HG02588 (cell line): ENCODE data around the gene SHISA2.

Experiments
- ATAC-seq: cut with Tn5 transposase; IDR thresholded peaks from one replicate; pipeline ENCODE4 v1.9.1; 2021; ENCODE audit warnings: mild to moderate bottlenecking, moderate library complexity; ENCODE audit not compliant: unreplicated experiment

The SHISA2 gene

DNA sequence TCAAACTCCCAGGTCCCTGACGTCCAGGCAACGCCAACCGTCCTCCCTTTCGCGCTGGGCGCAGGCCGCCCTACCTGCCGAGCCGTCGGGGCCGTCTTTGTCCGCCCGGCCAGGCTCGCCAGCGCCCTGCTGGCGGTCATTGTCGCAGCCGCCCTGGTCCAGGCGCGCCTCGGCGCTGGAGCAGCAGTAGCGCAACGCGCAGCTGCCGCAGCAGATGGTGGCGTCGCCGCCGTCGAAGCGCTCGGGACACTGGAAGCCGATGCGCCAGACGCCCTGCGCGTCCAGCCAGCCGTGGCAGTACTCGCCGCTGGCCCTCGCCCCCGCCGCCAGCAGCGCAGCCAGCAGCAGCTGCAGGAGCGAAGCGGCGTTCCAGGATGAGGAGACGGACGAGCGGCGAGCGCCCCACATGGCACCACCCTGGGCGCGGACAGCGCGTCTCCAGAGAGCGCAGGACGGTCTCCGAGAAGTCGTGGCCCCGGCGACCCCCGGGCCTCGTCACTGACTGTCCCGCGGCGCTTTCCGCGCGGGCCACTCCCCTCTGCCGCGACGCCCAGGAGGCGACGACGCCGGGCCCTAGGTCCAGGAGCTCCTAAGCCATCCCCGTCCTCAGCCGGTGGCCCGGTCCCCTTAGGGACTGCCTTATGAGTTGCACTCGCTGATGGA is 1.1 kb downstream of the SHISA2 start:
- peak; percentile 11 for ATAC-seq

DNA sequence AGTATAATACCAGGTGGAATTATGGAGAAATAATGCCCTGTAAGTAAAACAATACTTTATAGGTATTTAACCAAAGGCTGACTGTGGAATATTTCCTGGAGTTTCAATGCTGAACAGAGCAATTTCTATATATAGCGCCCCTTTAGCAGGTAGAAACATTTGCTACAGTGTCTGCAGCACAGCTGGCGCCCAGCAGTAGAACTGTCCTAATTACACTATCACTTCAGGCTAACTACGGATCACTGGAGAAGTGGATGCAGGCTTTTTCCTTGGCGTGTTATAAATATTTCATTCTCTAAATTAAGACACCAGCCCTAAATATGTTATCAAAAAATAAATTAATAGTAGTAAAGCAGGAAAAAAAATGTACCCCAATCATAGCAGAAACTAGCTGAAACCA is 3.1 kb downstream of the SHISA2 start:
- ATAC-seq: no peak

DNA sequence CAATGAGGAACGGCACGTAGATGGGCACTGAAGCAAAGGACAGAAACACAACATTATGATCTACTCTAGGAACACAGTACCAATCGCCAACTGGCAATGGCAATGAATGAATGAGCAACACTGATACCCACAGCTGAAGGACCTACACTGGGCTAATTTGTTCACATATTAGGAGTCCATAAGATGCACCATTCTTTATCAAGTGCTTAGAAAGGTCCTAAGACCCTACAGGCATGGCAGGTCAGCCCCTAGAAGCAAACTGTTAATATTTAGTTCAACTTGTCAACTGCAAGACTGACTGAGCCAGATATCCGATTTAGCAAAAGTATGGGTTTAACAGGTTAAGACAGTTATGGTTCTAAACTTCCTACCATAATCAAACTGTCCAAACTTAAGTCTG is 4.8 kb downstream of the SHISA2 start:
- ATAC-seq: no peak

DNA sequence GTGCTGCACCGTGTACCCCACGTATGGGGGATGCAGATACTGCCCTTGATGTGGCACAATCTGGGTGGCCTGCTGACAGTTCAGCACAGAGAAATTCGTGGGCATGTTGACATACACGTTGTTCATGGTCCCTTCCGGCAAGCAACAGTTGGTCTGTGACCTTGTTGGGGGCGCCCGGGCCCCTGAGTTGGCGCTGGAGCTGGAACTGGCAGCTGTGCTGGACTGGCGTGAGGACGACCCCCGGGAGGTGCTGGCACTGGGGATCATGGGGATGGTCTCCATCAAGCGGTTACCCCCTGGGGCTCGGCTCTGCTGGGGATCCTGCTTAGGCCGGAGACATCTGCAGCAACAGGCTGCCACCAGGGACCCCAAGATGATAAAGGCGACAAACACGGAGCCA is 5.2 kb downstream of the SHISA2 start:
- ATAC-seq: no peak

DNA sequence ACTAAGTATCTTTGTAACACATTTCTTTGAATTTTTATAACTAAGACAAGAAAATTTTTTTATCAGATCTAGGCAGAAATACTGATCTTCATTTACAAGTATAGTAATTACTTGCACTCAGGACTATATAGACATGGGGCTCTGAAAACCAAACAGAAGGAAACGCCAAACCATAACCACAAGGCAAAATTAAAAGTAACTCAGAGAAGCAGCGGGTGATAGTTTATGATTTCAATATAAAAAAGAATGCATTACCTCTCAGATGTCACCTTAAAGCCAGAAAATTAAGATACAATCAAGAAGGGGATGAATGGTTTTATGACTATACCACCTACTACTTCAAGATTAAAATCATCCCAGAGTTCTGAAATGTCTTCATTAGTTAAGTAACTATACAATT is 6.7 kb downstream of the SHISA2 start:
- ATAC-seq: no peak

DNA sequence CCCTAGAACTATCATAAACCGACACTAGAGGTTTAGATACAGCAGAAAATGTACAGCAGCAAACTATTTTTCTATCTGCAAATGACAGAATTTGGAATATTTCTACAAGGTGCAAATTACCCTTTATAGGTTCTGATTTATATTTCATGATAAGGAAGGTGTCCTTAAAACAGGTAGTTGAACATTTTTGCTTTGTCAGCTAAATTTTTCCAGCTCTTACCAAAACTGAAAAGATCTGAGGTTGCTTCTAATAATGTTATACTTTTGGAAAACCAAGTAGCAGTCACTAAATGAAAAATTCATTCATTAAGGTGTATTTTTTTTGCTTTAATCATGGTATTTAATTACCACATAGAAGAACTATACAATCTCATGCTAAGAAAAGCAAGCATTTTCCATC is 9.0 kb downstream of the SHISA2 start:
- no peak for ATAC-seq

DNA sequence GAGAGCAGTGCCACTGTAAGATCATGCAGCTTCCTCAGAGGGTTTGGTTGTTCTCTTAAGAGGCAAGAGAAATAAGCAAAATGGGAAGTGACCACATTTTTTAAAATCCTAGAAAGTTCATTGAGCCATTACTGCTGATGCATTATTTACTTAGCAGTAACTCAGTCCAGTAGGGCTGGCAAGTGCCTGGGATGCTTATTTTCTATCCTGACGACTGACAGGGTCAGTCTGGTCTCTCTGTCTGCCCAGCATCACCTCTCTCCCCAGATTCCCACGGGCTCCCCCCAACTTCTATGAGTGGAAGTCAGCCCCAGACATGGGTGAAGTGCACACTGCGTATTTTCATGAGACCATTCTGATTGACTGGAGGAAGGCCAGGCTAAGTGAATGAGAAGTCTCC is 10.4 kb downstream of the SHISA2 start:
- ATAC-seq: no peak

DNA sequence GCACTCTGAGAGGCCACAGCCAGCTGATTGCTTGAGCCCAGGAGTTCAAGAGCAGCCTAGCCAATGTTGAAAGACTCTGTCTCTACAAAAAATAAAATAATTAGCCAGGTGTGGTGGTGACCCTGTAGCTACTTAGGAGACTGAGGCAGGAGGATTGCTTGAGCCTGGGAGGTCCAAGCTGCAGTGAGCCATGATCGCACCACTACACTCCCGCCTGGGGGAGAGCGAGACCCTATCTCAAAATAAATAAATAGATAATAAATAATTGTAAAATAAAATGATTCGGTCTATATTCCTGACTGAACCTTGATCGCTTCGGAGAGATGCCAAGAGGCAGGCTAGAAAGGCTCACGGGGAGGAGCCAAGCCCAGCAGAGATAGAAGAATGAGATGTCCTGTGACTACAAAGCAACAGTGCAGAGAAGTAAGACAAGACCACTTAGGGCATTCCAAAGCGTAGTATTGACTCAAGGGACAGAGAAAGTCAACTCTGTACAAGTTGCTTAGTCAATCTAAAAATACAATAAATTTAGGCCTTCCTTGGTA is 12.8 kb downstream of the SHISA2 start:
- ATAC-seq: no peak

DNA sequence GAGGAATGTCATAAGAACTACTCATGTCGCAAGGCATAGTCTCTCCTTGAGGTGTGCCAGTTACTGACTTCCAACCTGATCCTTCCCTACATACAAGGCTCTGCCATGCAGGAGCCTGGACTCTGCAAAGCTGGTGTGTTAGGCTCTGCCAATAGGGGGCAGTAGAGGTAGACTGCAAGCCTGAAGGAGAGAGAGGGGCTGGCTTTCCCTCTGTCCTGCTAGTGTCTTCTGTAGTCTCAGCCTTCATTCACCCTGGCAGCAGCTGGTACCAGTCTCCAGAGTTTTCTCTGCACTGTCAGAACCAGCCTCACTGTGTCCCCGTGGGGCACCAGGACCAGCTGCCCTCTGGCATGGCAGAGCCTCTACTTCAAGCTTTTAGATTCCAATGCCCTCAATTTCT is 14.5 kb downstream of the SHISA2 start:
- ATAC-seq: no peak

DNA sequence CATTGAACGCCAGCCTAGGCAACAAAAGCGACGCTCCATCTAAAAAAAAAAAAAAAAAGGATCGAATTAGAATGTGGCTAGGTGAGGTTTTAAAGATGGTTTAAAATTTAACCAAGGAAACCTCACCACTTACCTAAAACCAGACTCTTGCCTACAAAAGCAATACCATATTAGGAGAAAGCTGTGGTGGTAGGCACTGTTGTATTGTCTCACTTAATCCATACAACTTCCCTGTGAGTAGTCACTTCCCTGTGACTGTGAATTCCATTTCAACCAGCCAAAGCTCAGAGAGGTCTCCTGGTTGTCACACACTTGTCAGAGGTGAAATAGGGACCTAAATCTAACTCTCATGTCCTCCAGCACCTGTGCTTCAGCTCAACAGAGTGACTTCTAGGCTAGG is 15.4 kb downstream of the SHISA2 start:
- ATAC-seq: no peak

DNA sequence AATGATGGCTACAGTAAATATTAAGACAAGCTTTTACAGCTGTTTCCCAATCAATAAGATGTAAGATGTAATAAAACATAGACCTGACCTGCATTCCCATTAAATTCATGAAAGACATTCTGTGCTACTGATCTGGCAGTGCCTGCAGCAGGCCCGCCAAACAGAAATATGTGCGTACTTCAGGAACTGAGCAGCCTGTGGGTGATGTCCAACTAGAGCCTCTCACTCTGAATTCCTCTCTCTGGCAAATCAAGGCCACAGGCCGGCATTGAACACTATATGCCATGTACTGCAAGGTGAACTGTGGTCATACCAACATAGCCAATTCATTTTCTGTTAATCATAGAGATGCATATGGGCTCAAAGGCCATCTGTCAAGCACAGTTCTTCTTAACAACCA is 17.8 kb downstream of the SHISA2 start:
- ATAC-seq: no peak

DNA sequence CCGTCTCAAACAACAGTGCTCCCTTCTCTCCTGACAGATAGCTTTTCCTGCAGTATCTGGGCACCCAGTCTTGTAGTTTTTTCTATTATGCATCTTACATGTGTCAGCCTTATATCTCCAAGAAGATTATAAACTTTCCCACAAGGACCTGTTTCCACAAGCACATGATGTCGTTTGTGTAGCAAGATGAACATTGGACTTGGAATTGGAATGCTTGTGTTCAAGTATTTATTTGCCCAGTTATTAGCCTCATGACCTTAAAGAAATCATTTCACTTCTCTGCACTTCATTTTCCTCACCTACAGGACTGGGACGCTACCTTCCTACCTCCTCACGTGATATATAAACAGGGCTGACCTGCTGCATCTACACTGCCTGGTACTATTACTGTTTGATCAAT is 21.5 kb downstream of the SHISA2 start:
- ATAC-seq: no peak

DNA sequence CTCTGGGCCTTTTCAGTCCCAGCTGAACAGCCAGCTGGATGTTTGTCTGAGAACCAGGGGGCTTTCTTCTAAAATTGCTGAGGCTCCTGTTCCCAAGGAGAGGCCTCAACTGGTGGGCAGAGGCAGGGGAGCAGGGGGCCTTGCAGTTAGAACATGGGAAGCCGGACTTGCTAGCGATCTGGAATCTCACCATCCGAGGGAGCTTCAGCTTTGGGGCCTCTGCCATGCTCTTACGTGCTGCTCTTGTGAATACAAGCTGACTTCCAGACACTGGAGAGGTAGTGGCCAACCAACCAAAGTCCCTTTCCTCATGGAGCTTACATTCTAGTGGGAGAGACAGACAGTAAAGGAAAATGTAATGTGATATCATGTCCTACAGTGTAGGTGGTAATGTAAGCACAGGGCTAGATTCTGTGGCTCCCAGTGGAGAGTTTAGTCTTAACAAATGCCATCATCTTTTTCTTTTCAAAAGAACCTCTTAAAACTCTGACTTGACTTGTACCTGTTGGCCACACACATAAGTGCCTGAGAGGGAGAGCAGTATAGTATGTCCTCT is 22.2 kb downstream of the SHISA2 start:
- no peak for ATAC-seq

DNA sequence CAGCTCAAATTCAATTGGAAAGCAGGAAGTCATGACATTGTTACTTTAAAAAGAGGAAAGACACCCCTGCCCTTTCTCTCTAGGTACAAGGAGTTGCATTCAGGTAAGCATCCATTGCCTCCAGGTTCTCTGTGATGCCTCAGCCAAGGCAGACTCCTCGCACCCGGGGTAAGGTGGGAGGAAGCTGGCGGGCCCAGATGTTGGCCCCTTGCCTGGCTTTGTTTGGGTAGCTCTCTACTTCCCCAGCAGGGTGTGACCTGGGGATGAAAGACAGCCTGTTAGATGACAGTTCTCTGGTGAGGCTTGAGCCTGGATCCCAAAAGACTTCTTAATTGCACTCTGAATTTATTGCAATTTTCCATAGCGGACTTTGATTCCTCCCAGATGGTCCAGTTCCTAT is 25.6 kb downstream of the SHISA2 start:
- ATAC-seq: no peak

DNA sequence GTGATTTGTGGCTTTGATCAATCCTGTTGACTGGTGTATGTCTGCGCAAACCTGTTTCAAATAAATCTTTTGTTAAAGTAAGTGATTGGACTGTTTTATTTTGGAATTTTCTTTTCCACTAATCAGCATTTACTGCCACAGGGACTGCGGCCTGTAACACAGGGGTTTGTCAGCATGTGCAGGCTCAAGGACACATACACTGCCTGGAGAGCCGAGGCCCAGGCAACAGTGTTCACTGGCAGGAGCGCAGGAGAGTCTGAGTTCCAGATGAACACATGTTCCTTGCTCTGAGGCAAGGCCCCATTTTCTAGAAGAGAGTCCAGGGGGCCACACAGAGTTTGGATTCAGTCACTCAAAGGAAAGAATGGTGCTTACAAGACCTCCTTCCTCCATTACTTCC is 26.0 kb downstream of the SHISA2 start:
- ATAC-seq: no peak

DNA sequence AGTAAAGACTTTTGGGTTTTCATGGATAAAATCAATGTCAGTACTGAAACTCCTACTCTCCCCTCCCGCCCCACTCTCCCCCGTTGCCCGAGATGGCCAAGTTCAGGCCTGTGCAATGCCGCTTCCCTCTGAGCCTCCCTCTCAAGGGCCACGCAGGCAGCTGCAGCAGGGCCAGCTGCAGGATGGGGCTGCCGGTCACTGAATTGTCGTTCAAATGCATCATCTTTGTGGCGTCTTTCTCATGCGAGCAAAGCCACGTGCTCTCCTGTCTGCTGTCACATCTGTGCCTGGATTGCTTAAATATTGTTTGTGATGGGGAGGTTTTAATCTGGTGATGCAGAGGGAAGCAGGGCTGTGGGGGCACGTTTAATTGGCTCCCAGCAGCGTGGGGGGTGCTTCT is 26.6 kb downstream of the SHISA2 start:
- no peak for ATAC-seq

DNA sequence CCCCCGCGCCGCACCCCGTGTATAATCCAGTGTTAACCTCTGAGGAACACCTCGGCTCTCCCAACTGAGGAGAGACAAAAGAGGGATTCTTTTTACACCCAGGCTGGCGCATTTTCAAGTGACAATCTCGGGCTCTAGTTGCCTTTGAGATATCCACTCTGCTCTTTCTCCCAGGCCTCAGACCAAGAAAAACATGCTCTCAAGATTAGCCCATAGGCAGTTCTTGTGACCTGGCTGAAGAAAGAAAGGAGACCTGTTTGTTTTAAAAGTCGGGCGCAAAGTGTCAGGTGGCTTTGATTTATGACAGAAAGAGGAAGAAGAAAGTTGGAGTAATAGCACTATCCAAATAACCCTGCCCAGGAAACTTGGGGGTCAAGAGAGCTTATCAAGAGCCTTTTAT is 27.3 kb downstream of the SHISA2 start:
- ATAC-seq: no peak

DNA sequence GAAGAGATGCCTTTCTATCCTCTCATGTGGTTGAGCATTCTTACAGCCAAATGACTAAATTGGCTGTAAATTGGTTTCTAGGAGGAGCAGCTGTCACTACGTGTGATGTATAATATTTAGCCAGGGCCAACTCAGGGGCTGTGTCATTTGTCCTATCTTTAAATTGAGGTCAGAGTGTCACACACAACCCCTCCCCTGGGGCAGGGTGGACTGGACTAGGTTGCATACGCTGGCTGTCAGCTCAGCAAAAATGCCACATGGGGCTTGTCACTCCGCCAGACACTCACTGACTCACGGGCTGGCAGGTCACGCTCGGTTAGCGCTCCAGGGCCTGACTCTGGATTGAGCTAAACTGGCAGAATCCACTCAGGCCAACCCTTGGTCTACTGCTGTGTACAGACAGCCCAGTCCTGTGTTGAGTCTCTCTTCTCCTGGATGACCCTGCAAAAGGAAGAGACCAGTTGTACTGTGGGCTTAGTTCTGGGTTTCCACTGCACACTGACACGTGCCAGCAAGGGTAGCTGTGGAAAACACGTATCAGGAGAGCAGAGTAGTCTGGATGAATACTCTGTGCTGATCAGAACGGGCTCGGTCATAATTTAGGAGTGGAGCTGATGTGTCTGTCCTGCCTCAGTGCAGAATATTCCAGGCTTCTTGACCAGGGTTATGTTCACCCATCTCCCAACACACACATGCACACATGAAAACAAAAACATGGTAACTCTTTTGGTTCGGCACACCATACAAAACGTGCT is 29.1 kb downstream of the SHISA2 start:
- no peak for ATAC-seq

DNA sequence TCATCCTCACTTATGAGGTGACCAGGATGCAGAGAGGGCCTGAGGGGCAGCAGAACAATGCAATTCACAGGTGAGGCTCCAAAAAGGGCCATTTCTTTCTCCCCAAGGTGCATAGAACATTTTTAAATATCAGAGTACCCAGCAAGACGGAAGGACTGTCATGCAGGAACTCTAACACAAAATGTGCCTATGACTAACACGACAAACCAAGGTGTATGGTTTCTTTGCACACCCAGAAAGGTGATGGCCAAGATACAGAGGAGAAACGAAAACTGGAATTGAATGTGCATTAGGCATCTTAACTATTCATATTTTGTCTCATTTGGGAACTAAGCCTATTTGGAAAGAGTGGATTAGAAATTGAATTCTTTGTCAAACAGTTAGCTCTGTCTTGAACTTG is 29.9 kb downstream of the SHISA2 start:
- no peak for ATAC-seq

DNA sequence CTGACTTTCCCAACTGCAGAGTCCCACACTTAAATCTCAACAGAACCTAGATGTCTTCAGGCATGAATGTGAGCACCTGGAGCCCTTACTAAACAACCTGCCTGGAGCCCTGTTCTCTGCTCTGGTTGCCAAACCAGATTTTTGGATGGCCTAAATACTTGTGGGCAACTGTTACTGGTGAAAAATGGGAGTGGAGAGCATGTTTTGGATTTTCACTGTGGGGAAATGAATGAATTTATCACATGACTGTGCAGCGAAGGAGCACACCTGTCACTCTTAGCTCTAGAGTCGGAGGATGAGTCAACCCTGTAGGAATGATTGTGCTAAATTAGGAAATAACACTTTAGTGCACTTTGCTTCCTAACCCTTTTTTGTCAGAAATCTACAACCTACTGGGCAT is 30.3 kb downstream of the SHISA2 start:
- ATAC-seq: no peak

DNA sequence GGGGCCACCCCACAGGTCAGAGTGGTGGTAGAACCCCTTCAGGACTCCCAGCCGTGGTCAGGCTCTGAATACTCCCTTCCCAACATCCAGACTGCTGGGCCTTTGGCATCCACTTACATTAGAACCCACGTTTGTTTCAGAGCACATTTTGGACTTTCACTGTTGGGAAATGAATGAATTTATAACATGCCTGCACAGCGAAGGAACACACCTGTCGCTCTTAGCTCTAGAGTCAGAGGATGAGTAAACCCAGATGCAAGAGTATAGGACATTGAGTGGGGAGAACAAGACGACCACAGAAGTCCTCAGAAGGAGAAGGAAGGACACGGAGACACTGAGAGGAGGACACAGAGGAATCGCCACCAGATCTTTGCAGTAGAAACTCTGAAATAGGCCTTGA is 30.9 kb downstream of the SHISA2 start:
- ATAC-seq: no peak
